GM18867 (cell line): ENCODE results near the gene NCOA7.
"Not testable (repeated sequence)": the region's sequence is repeated elsewhere in the genome, so short reads cannot be mapped to it uniquely, and the experiment has no call there.

Source experiments
- ATAC-seq: cut with Tn5 transposase; IDR thresholded peaks from one replicate; pipeline ENCODE4 v1.9.1; 2021; ENCODE audit warnings: mild to moderate bottlenecking, moderate library complexity; ENCODE audit not compliant: unreplicated experiment

The NCOA7 gene

GRCh38 chr6:125913864-125914351 lies 123.1 kb downstream of the NCOA7 start:
- ATAC-seq: no peak

GRCh38 chr6:125918230-125918629 lies 127.5 kb downstream of the NCOA7 start:
- no peak for ATAC-seq

GRCh38 chr6:125918681-125919566 lies 128.2 kb downstream of the NCOA7 start:
- ATAC-seq: peak; percentile 96

- no peak for ATAC-seq
Observed at GRCh38 chr6:125919618-125920017, 128.9 kb downstream of the NCOA7 start.

GRCh38 chr6:125922322-125922860 lies 131.6 kb downstream of the NCOA7 start:
- no peak for ATAC-seq

GRCh38 chr6:125923366-125923877 lies 132.7 kb downstream of the NCOA7 start:
- no peak for ATAC-seq

GRCh38 chr6:125924169-125924568 lies 133.4 kb downstream of the NCOA7 start:
- ATAC-seq: no peak

GRCh38 chr6:125924697-125925358 lies 134.1 kb downstream of the NCOA7 start:
- no peak for ATAC-seq

- no peak for ATAC-seq
Observed at GRCh38 chr6:125926711-125927110, 136.0 kb downstream of the NCOA7 start.

GRCh38 chr6:125927761-125928160 lies 137.0 kb downstream of the NCOA7 start:
- no peak for ATAC-seq

GRCh38 chr6:125930765-125931418 lies 140.1 kb downstream of the NCOA7 start:
- no peak for ATAC-seq

- peak; percentile 76 for ATAC-seq
Observed at GRCh38 chr6:125931733-125932450, 141.1 kb downstream of the NCOA7 start.

GRCh38 chr6:125932451-125932795 lies 141.7 kb downstream of the NCOA7 start:
- peak; percentile 29 for ATAC-seq

- not testable (repeated sequence) for ATAC-seq
Observed at GRCh38 chr6:125935520-125935919, 144.8 kb downstream of the NCOA7 start.

- no peak for ATAC-seq
Observed at GRCh38 chr6:125939026-125939425, 148.3 kb downstream of the NCOA7 start.

GRCh38 chr6:125939791-125940190 lies 149.0 kb downstream of the NCOA7 start:
- no peak for ATAC-seq

- no peak for ATAC-seq
Observed at GRCh38 chr6:125940247-125941041, 149.7 kb downstream of the NCOA7 start.

- no peak for ATAC-seq
Observed at GRCh38 chr6:125942672-125943527, 152.1 kb downstream of the NCOA7 start.
